DOHH2 (cell line): ENCODE data around the gene MMP23B.

Experiments used
- EZH2phosphoT487 ChIP-seq: fragments of 200-600 bp; sonication (generic); IDR thresholded peaks from 2 replicates; pipeline ENCODE4 v1.6.1; 2017; ENCODE audit warnings: borderline replicate concordance, mild to moderate bottlenecking, antibody characterized with exemption, low read length, moderate library complexity, mixed read lengths
- TF ChIP-seq, protein P1 (sequence below): fragments of 200-600 bp; sonication (generic); IDR thresholded peaks from one replicate; pipeline ENCODE4 v1.5.1; 2014; ENCODE audit warnings: antibody characterized with exemption, mild to moderate bottlenecking, low read depth, low read length; ENCODE audit not compliant: poor library complexity, severe bottlenecking

DNA sequence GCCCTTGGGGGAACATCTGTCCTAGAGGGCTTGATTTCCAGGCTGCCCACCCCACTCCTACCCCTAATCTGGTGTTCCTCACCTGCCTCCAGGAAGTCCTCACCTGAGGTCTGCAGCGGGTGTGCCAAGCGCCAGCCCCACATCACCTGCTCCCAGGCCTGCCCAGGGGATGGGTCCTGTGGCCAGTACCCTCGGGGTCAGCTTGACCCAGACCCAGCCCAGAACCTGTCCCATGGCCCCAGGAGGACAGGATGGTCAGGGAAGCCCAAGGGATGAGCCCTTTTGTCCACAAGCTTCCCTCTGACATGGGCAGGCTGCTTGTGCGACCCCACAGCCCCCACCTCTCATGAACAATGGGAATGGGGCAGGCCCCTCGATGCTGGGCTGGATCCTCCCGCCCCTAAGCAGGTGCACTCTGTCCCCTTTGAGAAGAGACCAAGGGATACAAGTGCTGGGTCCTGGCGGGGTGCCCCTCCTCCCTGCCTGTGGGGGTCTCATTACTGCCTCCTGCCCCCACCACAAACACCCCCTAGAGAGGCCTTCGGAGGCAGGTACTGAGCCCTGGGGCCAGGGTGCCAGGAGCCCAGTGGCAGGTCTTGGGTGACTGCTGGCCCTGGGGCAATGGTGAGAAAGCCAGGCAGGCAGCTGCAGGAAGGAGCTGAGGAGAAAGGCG is 13.4 kb upstream of the MMP23B start:
- TF ChIP-seq, protein P1, sequence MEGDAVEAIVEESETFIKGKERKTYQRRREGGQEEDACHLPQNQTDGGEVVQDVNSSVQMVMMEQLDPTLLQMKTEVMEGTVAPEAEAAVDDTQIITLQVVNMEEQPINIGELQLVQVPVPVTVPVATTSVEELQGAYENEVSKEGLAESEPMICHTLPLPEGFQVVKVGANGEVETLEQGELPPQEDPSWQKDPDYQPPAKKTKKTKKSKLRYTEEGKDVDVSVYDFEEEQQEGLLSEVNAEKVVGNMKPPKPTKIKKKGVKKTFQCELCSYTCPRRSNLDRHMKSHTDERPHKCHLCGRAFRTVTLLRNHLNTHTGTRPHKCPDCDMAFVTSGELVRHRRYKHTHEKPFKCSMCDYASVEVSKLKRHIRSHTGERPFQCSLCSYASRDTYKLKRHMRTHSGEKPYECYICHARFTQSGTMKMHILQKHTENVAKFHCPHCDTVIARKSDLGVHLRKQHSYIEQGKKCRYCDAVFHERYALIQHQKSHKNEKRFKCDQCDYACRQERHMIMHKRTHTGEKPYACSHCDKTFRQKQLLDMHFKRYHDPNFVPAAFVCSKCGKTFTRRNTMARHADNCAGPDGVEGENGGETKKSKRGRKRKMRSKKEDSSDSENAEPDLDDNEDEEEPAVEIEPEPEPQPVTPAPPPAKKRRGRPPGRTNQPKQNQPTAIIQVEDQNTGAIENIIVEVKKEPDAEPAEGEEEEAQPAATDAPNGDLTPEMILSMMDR = no peak
- TF ChIP-seq EZH2phosphoT487 = no peak
